Liver (tissue), 9 donors: ENCODE results near the gene HEXIM2. TPM values are rescaled to one million over a fixed set of nuclear protein-coding genes. Genes with fewer than 3 reads are reported as not detected.

Experiments
- DNase-seq: peaks from one replicate; pipeline ENCODE4 v3.0.0-alpha.2; 2017; ENCODE audit warnings: low spot score
- H3K27ac ChIP-seq, 2 donors: one replicate each; pipeline ENCODE4 v1.7.0; 2013; ENCODE audit warnings: inconsistent platforms in 2 of 2, low read length in 2 of 2, control low read depth in 1 of 2, low read depth in 1 of 2, mild to moderate bottlenecking in 1 of 2
- H3K27me3 ChIP-seq, 4 donors: one replicate each; pipeline versions ENCODE4 v1.6.1 to v1.7.0; 2013; ENCODE audit warnings: low read length in 3 of 4, inconsistent platforms in 1 of 4, mild to moderate bottlenecking in 1 of 4, moderate library complexity in 1 of 4; ENCODE audit not compliant: control insufficient read depth in 4 of 4, insufficient read depth in 4 of 4
- H3K36me3 ChIP-seq, 4 donors: one replicate each; pipeline versions ENCODE4 v1.6.1 to v1.7.0; 2013; ENCODE audit warnings: low read length in 3 of 4, mild to moderate bottlenecking in 3 of 4, low read depth in 1 of 4, moderate library complexity in 1 of 4; ENCODE audit not compliant: control insufficient read depth in 4 of 4, insufficient read depth in 3 of 4
- H3K4me1 ChIP-seq, 4 donors: one replicate each; pipeline versions ENCODE4 v1.6.1 to v1.7.0; 2013; ENCODE audit warnings: low read length in 3 of 4, mild to moderate bottlenecking in 3 of 4, moderate library complexity in 1 of 4; ENCODE audit not compliant: control insufficient read depth in 4 of 4, insufficient read depth in 4 of 4
- H3K4me3 ChIP-seq, 3 donors: one replicate each; pipeline versions ENCODE4 v1.6.1 to v1.7.0; 2013; ENCODE audit warnings: low read length in 3 of 3, control low read depth in 1 of 3, low read depth in 1 of 3, mild to moderate bottlenecking in 1 of 3
- H3K9ac ChIP-seq, 2 donors: one replicate each; pipeline ENCODE4 v1.7.0; 2013; ENCODE audit warnings: low read length in 2 of 2, mild to moderate bottlenecking in 2 of 2, moderate library complexity in 2 of 2, control low read depth in 1 of 2, low read depth in 1 of 2
- H3K9me3 ChIP-seq, 4 donors: one replicate each; pipeline versions ENCODE4 v1.6.1 to v1.7.0; 2013; ENCODE audit warnings: low read length in 3 of 4; ENCODE audit not compliant: control insufficient read depth in 4 of 4
- EGR1 ChIP-seq, 2 donors: IDR thresholded peaks; 2 replicates each; pipeline ENCODE4 v1.6.1; 2016 to 2018; ENCODE audit warnings: antibody characterized with exemption in 2 of 2, low read depth in 2 of 2
- FOXA1 ChIP-seq: IDR thresholded peaks from 2 replicates; pipeline ENCODE4 v1.6.1; 2016; ENCODE audit warnings: antibody characterized with exemption
- FOXA2 ChIP-seq: IDR thresholded peaks from 2 replicates; pipeline ENCODE4 v1.6.1; 2016; ENCODE audit warnings: antibody characterized with exemption
- GABPA ChIP-seq, 2 donors: IDR thresholded peaks in 1 of 2; conservative IDR thresholded peaks in 1 of 2; 2 replicates each; pipeline ENCODE4 v1.6.1; 2016; ENCODE audit warnings: antibody characterized with exemption in 2 of 2, mild to moderate bottlenecking in 1 of 2, moderate library complexity in 1 of 2
- HNF4A ChIP-seq, 2 donors: conservative IDR thresholded peaks; 2 replicates each; pipeline ENCODE4 v1.6.1; 2016; ENCODE audit warnings: antibody characterized with exemption in 2 of 2, mild to moderate bottlenecking in 2 of 2
- HNF4G ChIP-seq: IDR thresholded peaks from 2 replicates; pipeline ENCODE4 v1.6.1; 2016; ENCODE audit warnings: antibody characterized with exemption
- JUND ChIP-seq, 2 donors: IDR thresholded peaks; 2 replicates each; pipeline ENCODE4 v1.6.1; 2016; ENCODE audit warnings: antibody characterized with exemption in 2 of 2
- NR2F2 ChIP-seq: IDR thresholded peaks from 2 replicates; pipeline ENCODE4 v1.6.1; 2016; ENCODE audit warnings: antibody characterized with exemption
- RAD21 ChIP-seq, 2 donors: IDR thresholded peaks; 2 replicates each; pipeline ENCODE4 v1.6.1; 2016; ENCODE audit warnings: antibody characterized with exemption in 2 of 2, mild to moderate bottlenecking in 2 of 2
- RXRA ChIP-seq, 2 donors: IDR thresholded peaks; 2 replicates each; pipeline ENCODE4 v1.6.1; 2017 to 2018; ENCODE audit warnings: antibody characterized with exemption in 2 of 2, mild to moderate bottlenecking in 1 of 2
- SP1 ChIP-seq: IDR thresholded peaks from 2 replicates; pipeline ENCODE4 v1.6.1; 2018; ENCODE audit warnings: antibody characterized with exemption, mild to moderate bottlenecking
- TAF1 ChIP-seq: conservative IDR thresholded peaks from 2 replicates; pipeline ENCODE4 v1.6.1; 2016; ENCODE audit warnings: antibody characterized with exemption, mild to moderate bottlenecking
- YY1 ChIP-seq: IDR thresholded peaks from 2 replicates; pipeline ENCODE4 v1.6.1; 2016; ENCODE audit warnings: antibody characterized with exemption, mild to moderate bottlenecking
- WGBS: extraction: QIAGEN DNeasy Blood & Tissue Kit; methylation state at CpG from one replicate; pipeline ENCODE4 v1.1.7; 2013; 5-methylcytosine and 5-hydroxymethylcytosine counted together
- polyA plus RNA-seq, 2 donors: library from polyadenylated mRNA; stranded (reverse) in 1 of 2; unstranded in 1 of 2; fragments of 200-250 nt in 1 of 2; fragments of >200 nt in 1 of 2; fragmentation: Nextera tagmentation in 1 of 2; extraction: Ambion mirVana in 1 of 2; gene quantifications; one replicate each; pipeline versions ENCODE4 v1.2.1 to v1.2.3, GENCODE V29; 2013 to 2015
- total RNA-seq, 2 donors: library from RNA; depleted of rRNA; stranded (reverse); fragments of >200 nt; gene quantifications; one replicate each; pipeline ENCODE4 v1.2.3, GENCODE V29; 2014
- TF ChIP-seq, protein P1 (sequence below): fragments of 150-350 bp; IDR thresholded peaks from 2 replicates; pipeline ENCODE4 v1.5.1; 2017; ENCODE audit warnings: improper control_type of control experiment, low read depth, low read length; ENCODE audit not compliant: missing input control
- TF ChIP-seq, protein P2 (sequence below): IDR thresholded peaks from 2 replicates; pipeline ENCODE4 v1.6.1; 2016; ENCODE audit warnings: antibody characterized with exemption, mild to moderate bottlenecking
- TF ChIP-seq, protein P3 (sequence below): IDR thresholded peaks from 2 replicates; pipeline ENCODE4 v1.6.1; 2016; ENCODE audit warnings: antibody characterized with exemption
- TF ChIP-seq, protein P4 (sequence below): IDR thresholded peaks from 2 replicates; pipeline ENCODE4 v1.6.1; 2016; ENCODE audit warnings: antibody characterized with exemption
- TF ChIP-seq, protein P5 (sequence below): IDR thresholded peaks from 2 replicates; pipeline ENCODE4 v1.6.1; 2016; ENCODE audit warnings: antibody characterized with exemption
- donor health status: healthy.
- donor health status: healthy.
- donor health status: healthy.
- donor health status: healthy.
- donor health status: healthy.

HEXIM2 gene
- total and polyA plus RNA-seq, 4 donors: 3.5 to 10.7 (median 5.5) TPM

DNA sequence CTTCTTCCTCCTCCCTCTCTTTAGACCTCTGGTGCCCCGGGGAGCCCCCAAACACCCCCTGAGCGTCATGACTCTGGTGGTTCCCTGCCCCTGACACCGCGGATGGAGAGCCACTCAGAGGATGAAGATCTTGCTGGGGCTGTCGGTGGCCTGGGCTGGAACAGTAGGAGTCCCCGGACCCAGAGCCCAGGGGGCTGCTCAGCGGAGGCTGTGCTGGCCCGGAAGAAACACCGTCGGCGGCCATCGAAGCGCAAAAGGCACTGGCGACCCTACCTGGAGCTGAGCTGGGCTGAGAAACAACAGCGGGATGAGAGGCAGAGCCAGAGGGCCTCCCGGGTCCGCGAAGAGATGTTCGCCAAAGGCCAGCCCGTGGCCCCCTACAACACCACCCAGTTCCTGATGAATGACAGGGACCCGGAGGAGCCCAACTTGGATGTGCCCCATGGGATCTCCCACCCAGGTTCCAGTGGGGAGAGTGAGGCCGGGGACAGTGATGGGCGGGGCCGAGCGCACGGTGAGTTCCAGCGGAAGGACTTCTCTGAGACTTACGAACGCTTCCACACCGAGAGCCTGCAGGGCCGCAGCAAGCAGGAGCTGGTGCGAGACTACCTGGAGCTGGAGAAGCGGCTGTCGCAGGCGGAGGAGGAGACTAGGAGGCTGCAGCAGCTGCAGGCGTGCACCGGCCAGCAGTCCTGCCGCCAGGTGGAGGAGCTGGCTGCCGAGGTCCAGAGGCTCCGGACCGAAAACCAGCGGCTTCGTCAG lies 7.5 kb downstream of the HEXIM2 start:
- H3K36me3 ChIP-seq: peaks cover 0 to 14% (median 0%) of the 10 kb centered on the region in 4 donors
- H3K9me3 ChIP-seq: no peaks in the 10 kb centered on the region
- H3K9ac ChIP-seq: no peak overlapping the region
- H3K4me3 ChIP-seq: no peak overlapping the region
- no peak overlapping the region for H3K27ac ChIP-seq
- TF ChIP-seq SP1 (no peak), NR2F2 (no peak), RXRA (IDR thresholded peaks at IDR 0.05) (no peak), HNF4A (conservative IDR thresholded peaks at IDR 0.05) (no peak), YY1 (no peak), FOXA1 (no peak), EGR1 (IDR thresholded peaks at IDR 0.05; ENCODE audit: low read depth in 2 of 2) (no peak)
- 96% methylated on average over 43 of the region's 43 CpGs for WGBS
- H3K27me3 ChIP-seq: no peaks in the 10 kb centered on the region
- DNase-seq: no peak
- peaks cover 7 to 34% (median 24%) of the 10 kb centered on the region in 4 donors for H3K4me1 ChIP-seq

DNA sequence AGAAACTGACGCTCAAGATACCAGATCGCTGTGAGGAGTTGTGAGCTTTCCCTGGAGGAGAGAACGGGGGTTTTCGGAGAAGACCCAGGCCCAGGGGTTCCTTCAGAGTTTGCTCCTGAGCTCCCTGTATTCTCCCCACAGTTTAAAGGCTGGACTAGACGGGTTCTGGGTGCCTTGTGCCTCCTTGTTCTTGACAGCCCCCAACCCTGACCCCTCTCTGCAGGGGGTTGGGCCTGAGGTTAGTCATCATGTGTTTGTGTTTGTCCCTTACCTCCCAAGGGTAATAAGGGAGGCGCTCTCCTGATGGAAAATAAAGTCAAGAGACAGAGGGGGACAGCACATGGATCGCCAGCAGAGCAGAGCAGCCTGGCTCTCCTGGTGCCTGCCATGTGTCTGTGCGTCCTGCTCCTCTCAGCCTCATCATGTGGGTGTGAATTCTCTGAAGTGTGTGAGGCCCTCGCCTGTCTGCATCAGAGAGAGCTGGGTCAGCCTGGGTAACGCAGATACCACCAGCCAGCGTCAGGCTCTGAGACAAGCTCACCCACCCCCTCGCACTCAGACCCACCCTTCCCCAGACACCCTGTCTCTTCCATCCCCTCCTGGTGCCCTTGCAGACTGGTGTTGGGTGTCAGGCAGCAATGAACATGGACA lies 8.7 kb downstream of the HEXIM2 start:
- peak overlapping the region; percentile 11 to 81 for H3K27ac ChIP-seq
- TF ChIP-seq, protein P1, sequence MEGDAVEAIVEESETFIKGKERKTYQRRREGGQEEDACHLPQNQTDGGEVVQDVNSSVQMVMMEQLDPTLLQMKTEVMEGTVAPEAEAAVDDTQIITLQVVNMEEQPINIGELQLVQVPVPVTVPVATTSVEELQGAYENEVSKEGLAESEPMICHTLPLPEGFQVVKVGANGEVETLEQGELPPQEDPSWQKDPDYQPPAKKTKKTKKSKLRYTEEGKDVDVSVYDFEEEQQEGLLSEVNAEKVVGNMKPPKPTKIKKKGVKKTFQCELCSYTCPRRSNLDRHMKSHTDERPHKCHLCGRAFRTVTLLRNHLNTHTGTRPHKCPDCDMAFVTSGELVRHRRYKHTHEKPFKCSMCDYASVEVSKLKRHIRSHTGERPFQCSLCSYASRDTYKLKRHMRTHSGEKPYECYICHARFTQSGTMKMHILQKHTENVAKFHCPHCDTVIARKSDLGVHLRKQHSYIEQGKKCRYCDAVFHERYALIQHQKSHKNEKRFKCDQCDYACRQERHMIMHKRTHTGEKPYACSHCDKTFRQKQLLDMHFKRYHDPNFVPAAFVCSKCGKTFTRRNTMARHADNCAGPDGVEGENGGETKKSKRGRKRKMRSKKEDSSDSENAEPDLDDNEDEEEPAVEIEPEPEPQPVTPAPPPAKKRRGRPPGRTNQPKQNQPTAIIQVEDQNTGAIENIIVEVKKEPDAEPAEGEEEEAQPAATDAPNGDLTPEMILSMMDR: no peak
- TF ChIP-seq, protein P2, sequence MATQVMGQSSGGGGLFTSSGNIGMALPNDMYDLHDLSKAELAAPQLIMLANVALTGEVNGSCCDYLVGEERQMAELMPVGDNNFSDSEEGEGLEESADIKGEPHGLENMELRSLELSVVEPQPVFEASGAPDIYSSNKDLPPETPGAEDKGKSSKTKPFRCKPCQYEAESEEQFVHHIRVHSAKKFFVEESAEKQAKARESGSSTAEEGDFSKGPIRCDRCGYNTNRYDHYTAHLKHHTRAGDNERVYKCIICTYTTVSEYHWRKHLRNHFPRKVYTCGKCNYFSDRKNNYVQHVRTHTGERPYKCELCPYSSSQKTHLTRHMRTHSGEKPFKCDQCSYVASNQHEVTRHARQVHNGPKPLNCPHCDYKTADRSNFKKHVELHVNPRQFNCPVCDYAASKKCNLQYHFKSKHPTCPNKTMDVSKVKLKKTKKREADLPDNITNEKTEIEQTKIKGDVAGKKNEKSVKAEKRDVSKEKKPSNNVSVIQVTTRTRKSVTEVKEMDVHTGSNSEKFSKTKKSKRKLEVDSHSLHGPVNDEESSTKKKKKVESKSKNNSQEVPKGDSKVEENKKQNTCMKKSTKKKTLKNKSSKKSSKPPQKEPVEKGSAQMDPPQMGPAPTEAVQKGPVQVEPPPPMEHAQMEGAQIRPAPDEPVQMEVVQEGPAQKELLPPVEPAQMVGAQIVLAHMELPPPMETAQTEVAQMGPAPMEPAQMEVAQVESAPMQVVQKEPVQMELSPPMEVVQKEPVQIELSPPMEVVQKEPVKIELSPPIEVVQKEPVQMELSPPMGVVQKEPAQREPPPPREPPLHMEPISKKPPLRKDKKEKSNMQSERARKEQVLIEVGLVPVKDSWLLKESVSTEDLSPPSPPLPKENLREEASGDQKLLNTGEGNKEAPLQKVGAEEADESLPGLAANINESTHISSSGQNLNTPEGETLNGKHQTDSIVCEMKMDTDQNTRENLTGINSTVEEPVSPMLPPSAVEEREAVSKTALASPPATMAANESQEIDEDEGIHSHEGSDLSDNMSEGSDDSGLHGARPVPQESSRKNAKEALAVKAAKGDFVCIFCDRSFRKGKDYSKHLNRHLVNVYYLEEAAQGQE: no peak
- no peak for TF ChIP-seq HNF4A (conservative IDR thresholded peaks at IDR 0.05)
- TF ChIP-seq, protein P3, sequence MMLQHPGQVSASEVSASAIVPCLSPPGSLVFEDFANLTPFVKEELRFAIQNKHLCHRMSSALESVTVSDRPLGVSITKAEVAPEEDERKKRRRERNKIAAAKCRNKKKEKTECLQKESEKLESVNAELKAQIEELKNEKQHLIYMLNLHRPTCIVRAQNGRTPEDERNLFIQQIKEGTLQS: no peak
- TF ChIP-seq RAD21 (IDR thresholded peaks at IDR 0.05): no peak
- no peak for TF ChIP-seq TAF1
- no peak for TF ChIP-seq FOXA2
- TF ChIP-seq HNF4G: no peak
- TF ChIP-seq, protein P4, sequence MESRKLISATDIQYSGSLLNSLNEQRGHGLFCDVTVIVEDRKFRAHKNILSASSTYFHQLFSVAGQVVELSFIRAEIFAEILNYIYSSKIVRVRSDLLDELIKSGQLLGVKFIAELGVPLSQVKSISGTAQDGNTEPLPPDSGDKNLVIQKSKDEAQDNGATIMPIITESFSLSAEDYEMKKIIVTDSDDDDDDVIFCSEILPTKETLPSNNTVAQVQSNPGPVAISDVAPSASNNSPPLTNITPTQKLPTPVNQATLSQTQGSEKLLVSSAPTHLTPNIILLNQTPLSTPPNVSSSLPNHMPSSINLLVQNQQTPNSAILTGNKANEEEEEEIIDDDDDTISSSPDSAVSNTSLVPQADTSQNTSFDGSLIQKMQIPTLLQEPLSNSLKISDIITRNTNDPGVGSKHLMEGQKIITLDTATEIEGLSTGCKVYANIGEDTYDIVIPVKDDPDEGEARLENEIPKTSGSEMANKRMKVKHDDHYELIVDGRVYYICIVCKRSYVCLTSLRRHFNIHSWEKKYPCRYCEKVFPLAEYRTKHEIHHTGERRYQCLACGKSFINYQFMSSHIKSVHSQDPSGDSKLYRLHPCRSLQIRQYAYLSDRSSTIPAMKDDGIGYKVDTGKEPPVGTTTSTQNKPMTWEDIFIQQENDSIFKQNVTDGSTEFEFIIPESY: no peak
- TF ChIP-seq, protein P5, sequence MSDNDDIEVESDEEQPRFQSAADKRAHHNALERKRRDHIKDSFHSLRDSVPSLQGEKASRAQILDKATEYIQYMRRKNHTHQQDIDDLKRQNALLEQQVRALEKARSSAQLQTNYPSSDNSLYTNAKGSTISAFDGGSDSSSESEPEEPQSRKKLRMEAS: no peak
- no peak for TF ChIP-seq FOXA1
- no peak for TF ChIP-seq NR2F2
- no peak for TF ChIP-seq SP1
- TF ChIP-seq EGR1 (IDR thresholded peaks at IDR 0.05; ENCODE audit: low read depth in 2 of 2): no peak
- no peak for TF ChIP-seq YY1
- no peak for TF ChIP-seq RXRA (IDR thresholded peaks at IDR 0.05)
- TF ChIP-seq JUND (IDR thresholded peaks at IDR 0.05): no peak
- no peak for TF ChIP-seq GABPA (IDR thresholded peaks at IDR 0.05 in 1 of 2, conservative IDR thresholded peaks at IDR 0.05 in 1 of 2)
- no peaks in the 10 kb centered on the region for H3K27me3 ChIP-seq
- no peak for DNase-seq
- H3K9ac ChIP-seq: no peak overlapping the region
- no peak overlapping the region for H3K4me3 ChIP-seq
- 94% methylated on average over 12 of the region's 12 CpGs for WGBS
- H3K36me3 ChIP-seq: peaks cover 0 to 14% (median 0%) of the 10 kb centered on the region in 4 donors
- no peaks in the 10 kb centered on the region for H3K9me3 ChIP-seq
- peaks cover 7 to 26% (median 21%) of the 10 kb centered on the region in 4 donors for H3K4me1 ChIP-seq
